ENCODE results near the gene TRMT44.

GRCh38 chr4:8464381-8464780 lies 23.8 kb downstream of the TRMT44 start:
- TF ChIP-seq CTCF (IDR thresholded peaks at IDR 0.05): no peak
- no peak for TF ChIP-seq ZFX (IDR thresholded peaks at IDR 0.05; ENCODE audit: borderline replicate concordance)
